GM12875 (cell line): ENCODE measurements around the gene COX4I1.

ENCODE experiments used
- H3K4me3 ChIP-seq: one replicate; pipeline ENCODE4 v1.5.1; 2011; ENCODE audit warnings: low read depth, low read length, control low read depth
- CTCF ChIP-seq: IDR thresholded peaks from 2 replicates; pipeline ENCODE4 v1.5.1; 2011; ENCODE audit warnings: low read depth, mild to moderate bottlenecking, control low read depth, inconsistent platforms, low read length, moderate library complexity, borderline replicate concordance; ENCODE audit not compliant: insufficient read depth

Gene COX4I1

GRCh38 chr16:85842435-85842834, 42.9 kb downstream of the COX4I1 start:
- no peak for TF ChIP-seq CTCF
- no peak overlapping the region for H3K4me3 ChIP-seq

- no peak overlapping the region for H3K4me3 ChIP-seq
- no peak for TF ChIP-seq CTCF
Observed at GRCh38 chr16:85842848-85843247, 43.4 kb downstream of the COX4I1 start.

- no peak overlapping the region for H3K4me3 ChIP-seq
- TF ChIP-seq CTCF = no peak
Observed at GRCh38 chr16:85843471-85844168, 44.1 kb downstream of the COX4I1 start.

GRCh38 chr16:85844169-85844481, 44.6 kb downstream of the COX4I1 start:
- TF ChIP-seq CTCF = no peak

GRCh38 chr16:85844786-85845185, 45.3 kb downstream of the COX4I1 start:
- H3K4me3 ChIP-seq = no peak overlapping the region
- TF ChIP-seq CTCF = no peak

More at GRCh38 chr16:85844169-85844481, 44.6 kb downstream of the COX4I1 start:
- H3K4me3 ChIP-seq = no peak overlapping the region

GRCh38 chr16:85845266-85845665, 45.8 kb downstream of the COX4I1 start:
- no peak overlapping the region for H3K4me3 ChIP-seq
- TF ChIP-seq CTCF = no peak

GRCh38 chr16:85846461-85846860, 47.0 kb downstream of the COX4I1 start:
- no peak overlapping the region for H3K4me3 ChIP-seq
- TF ChIP-seq CTCF = no peak
